ENCODE results near the gene SPECC1L.

SPECC1L gene

DNA sequence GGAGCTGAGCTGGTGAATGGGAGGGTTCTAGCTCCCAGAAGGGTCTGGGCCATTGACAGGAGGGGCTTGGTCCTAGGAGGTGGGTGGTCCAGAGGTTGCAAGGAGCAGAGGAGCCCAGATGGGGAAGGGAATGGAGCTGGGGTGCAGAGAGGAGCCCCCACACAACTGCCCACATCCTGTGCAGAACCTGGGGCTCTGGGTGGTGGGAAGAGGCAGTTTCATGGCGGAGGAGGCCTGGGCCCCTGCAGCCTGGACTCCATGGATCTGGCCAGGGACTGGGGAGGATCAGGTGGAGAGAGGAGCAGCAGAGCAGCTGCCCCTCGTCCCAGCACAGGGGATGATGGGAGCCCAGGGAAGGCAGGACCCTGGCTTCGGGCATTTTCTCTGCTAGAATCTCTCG is 155.8 kb downstream of the SPECC1L start:
- H3K4me3 ChIP-seq (replicated peaks in 1 of 2; ENCODE audit: low read depth in 2 of 2, low read length in 2 of 2) = no peak overlapping the region
- DNase-seq (ENCODE audit: low read depth in 2 of 2) = no peak
- no peak for TF ChIP-seq CTCF (IDR thresholded peaks at IDR 0.05; ENCODE audit: low read depth, low read length)

GRCh38 chr22:24426851-24427499 is 156.3 kb downstream of the SPECC1L start:
- DNase-seq (ENCODE audit: low read depth in 2 of 2) = no peak
- no peak for TF ChIP-seq CTCF (IDR thresholded peaks at IDR 0.05; ENCODE audit: low read depth, low read length)
- no peak overlapping the region for H3K4me3 ChIP-seq (replicated peaks in 1 of 2; ENCODE audit: low read depth in 2 of 2, low read length in 2 of 2)

- TF ChIP-seq CTCF (IDR thresholded peaks at IDR 0.05; ENCODE audit: low read depth, low read length) = no peak
- no peak within 1 kb of the TSS for H3K4me3 ChIP-seq (replicated peaks in 1 of 2; ENCODE audit: low read depth in 2 of 2, low read length in 2 of 2)
- no peak for DNase-seq (ENCODE audit: low read depth in 2 of 2)
Measured at GRCh38 chr22:24427500-24428164, 157.0 kb downstream of the SPECC1L start, which contains the start of gene ADORA2A. Gene ADORA2A, plus strand, starts transcription at chr22:24427599. Its CDS starts 5,806 bp downstream, at chr22:24433405.

DNA sequence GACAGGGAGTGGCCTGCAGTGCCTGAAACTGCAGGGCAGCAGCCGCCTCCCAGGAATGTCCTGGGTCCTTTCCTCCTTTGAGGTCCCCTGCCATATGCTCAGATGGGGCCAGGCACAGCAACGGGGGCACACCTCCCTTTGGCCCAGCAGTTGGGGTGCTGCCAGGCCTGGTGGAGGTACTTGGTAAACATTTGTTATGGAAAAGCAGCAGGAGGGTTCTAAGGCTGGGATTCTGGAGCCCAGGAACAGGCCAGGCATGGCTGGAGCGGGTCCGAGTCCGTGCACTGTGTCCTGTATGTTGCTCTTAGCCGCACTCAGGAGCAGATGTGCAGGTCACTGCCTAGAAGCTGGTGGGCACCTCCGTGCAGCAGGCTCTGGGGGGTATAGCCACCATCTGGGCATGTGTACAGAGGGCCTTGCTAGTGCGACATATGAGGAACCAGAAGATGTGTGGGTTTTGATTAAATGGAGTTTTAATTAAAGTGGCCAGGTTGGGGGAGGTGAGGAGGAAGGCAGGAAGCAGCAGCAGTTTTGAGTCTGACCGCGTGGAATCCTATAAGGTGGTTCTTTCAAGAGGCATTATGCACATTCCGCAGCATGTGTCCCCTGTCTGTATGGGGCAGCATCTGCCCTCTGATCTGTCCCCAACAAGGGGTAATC is 158.2 kb downstream of the SPECC1L start:
- TF ChIP-seq CTCF (IDR thresholded peaks at IDR 0.05; ENCODE audit: low read depth, low read length) = no peak
- no peak overlapping the region for H3K4me3 ChIP-seq (replicated peaks in 1 of 2; ENCODE audit: low read depth in 2 of 2, low read length in 2 of 2)
- no peak for DNase-seq (ENCODE audit: low read depth in 2 of 2)

GRCh38 chr22:24429411-24430365 is 159.1 kb downstream of the SPECC1L start:
- DNase-seq (ENCODE audit: low read depth in 2 of 2) = peak in 1 of 2 donors; percentile 20
- H3K4me3 ChIP-seq (replicated peaks in 1 of 2; ENCODE audit: low read depth in 2 of 2, low read length in 2 of 2) = no peak overlapping the region
- TF ChIP-seq CTCF (IDR thresholded peaks at IDR 0.05; ENCODE audit: low read depth, low read length) = no peak

All from cardiac fibroblast (primary cell).